ENCODE measurements around the gene MAMDC4. TPM values are rescaled to one million over a fixed set of nuclear protein-coding genes. Genes with fewer than 3 reads are reported as not detected.

The MAMDC4 gene
- total RNA-seq, 2 experiments from 2014 or later = 12.5 to 13.6 TPM

GRCh38 chr9:136888454-136888853 is 36.3 kb downstream of the MAMDC4 start:
- ChIA-PET CTCF (interaction anchor here (0.5 to 2.0 kb wide), 2 partner anchors 146 to 148 kb away, joined by 6 read pairs; no protein-coding TSS in a partner anchor), POLR2A (interaction anchor here (1.1 to 3.5 kb wide), 4 partner anchors 13 to 88 kb away, joined by 3 to 40 read pairs (median 3); partner anchors contain the start of genes FBXW5 and PTGDS)
- Mint-ChIP-seq H3K4me1 (peaks cover 36% of the 10 kb centered on the region), H3K36me3 (ENCODE audit: low read depth) (peaks cover 16% of the 10 kb centered on the region), H3K4me3 (no peak overlapping the region), H3K9me3 (no peaks in the 10 kb centered on the region), H3K27ac (no peak overlapping the region), H3K27me3 (no peaks in the 10 kb centered on the region)
- DNase-seq = no peak

GRCh38 chr9:136889858-136890257 is 37.7 kb downstream of the MAMDC4 start:
- POLR2A ChIA-PET = no interaction called here

GRCh38 chr9:136890661-136891060 is 38.5 kb downstream of the MAMDC4 start:
- ChIA-PET CTCF (no interaction called here), POLR2A (no interaction called here)
- no peaks in the 10 kb centered on the region for H3K27me3 Mint-ChIP-seq
- peaks cover 27% of the 10 kb centered on the region for H3K36me3 Mint-ChIP-seq (ENCODE audit: low read depth)
- peaks cover 29% of the 10 kb centered on the region for H3K4me1 Mint-ChIP-seq
- DNase-seq = no peak
- H3K9me3 Mint-ChIP-seq = no peaks in the 10 kb centered on the region
- H3K27ac Mint-ChIP-seq = no peak overlapping the region
- H3K4me3 Mint-ChIP-seq = no peak overlapping the region

More at GRCh38 chr9:136889858-136890257, 37.7 kb downstream of the MAMDC4 start:
- DNase-seq = no peak
- H3K4me1 Mint-ChIP-seq = peaks cover 35% of the 10 kb centered on the region
- H3K27ac Mint-ChIP-seq = no peak overlapping the region
- no peaks in the 10 kb centered on the region for H3K27me3 Mint-ChIP-seq
- CTCF ChIA-PET = no interaction called here
- H3K9me3 Mint-ChIP-seq = no peaks in the 10 kb centered on the region
- H3K36me3 Mint-ChIP-seq (ENCODE audit: low read depth) = peaks cover 27% of the 10 kb centered on the region
- no peak overlapping the region for H3K4me3 Mint-ChIP-seq

GRCh38 chr9:136896027-136896426 is 43.9 kb downstream of the MAMDC4 start:
- no peak overlapping the region for H3K27ac Mint-ChIP-seq
- POLR2A ChIA-PET = interaction anchor here (1.1 kb wide), 1 partner anchor 9 kb away, joined by 4 read pairs; no protein-coding TSS in a partner anchor
- peaks cover 31% of the 10 kb centered on the region for H3K4me1 Mint-ChIP-seq
- CTCF ChIA-PET = interaction anchor here (0.6 kb wide), 1 partner anchor 53 kb away, joined by 3 read pairs; the partner anchor contains the start of gene AJM1
- H3K9me3 Mint-ChIP-seq = no peaks in the 10 kb centered on the region
- peaks cover 36% of the 10 kb centered on the region for H3K36me3 Mint-ChIP-seq (ENCODE audit: low read depth)
- H3K27me3 Mint-ChIP-seq = no peaks in the 10 kb centered on the region
- H3K4me3 Mint-ChIP-seq = no peak overlapping the region
- DNase-seq = no peak

- POLR2A ChIA-PET = interaction anchor here (1.3 to 2.4 kb wide), 4 partner anchors 13 to 188 kb away, joined by 3 to 11 read pairs (median 4); partner anchors contain the start of genes MAN1B1 and TRAF2
- H3K36me3 Mint-ChIP-seq (ENCODE audit: low read depth) = peaks cover 44% of the 10 kb centered on the region
These were observed 46.4 kb downstream of the MAMDC4 start for GRCh38 chr9:136898483-136899100.

GRCh38 chr9:136899196-136899595 is 47.0 kb downstream of the MAMDC4 start:
- H3K36me3 Mint-ChIP-seq (ENCODE audit: low read depth) = peaks cover 40% of the 10 kb centered on the region
- ChIA-PET CTCF (no interaction called here), POLR2A (interaction anchor here (1.3 to 2.4 kb wide), 3 partner anchors 13 to 187 kb away, joined by 3 to 11 read pairs (median 5); partner anchors contain the start of genes MAN1B1 and TRAF2)
- no peak for DNase-seq
- H3K27ac Mint-ChIP-seq = peak overlapping the region; percentile 76
- H3K4me1 Mint-ChIP-seq = peaks cover 52% of the 10 kb centered on the region
- no peaks in the 10 kb centered on the region for H3K27me3 Mint-ChIP-seq
- no peak overlapping the region for H3K4me3 Mint-ChIP-seq
- H3K9me3 Mint-ChIP-seq = no peaks in the 10 kb centered on the region

More at GRCh38 chr9:136898483-136899100, 46.4 kb downstream of the MAMDC4 start:
- Mint-ChIP-seq H3K4me3 (no peak overlapping the region), H3K9me3 (no peaks in the 10 kb centered on the region), H3K27me3 (no peaks in the 10 kb centered on the region), H3K4me1 (peaks cover 51% of the 10 kb centered on the region), H3K27ac (no peak overlapping the region)
- no peak for DNase-seq
- CTCF ChIA-PET = no interaction called here

- H3K27me3 Mint-ChIP-seq = no peaks in the 10 kb centered on the region
- H3K4me1 Mint-ChIP-seq = peaks cover 50% of the 10 kb centered on the region
- no peaks in the 10 kb centered on the region for H3K9me3 Mint-ChIP-seq
These were observed 48.4 kb downstream of the MAMDC4 start for GRCh38 chr9:136900556-136900955.

GRCh38 chr9:136900988-136901515 is 48.9 kb downstream of the MAMDC4 start:
- DNase-seq = no peak
- Mint-ChIP-seq H3K27ac (peak overlapping the region; percentile 92), H3K36me3 (ENCODE audit: low read depth) (peaks cover 45% of the 10 kb centered on the region), H3K4me3 (peak overlapping the region; percentile 52), H3K4me1 (peaks cover 50% of the 10 kb centered on the region), H3K9me3 (no peaks in the 10 kb centered on the region), H3K27me3 (no peaks in the 10 kb centered on the region)
- ChIA-PET POLR2A (interaction anchor here (0.6 to 3.0 kb wide), 5 partner anchors 14 to 64 kb away, joined by 3 to 40 read pairs (median 11); partner anchors contain the start of genes FBXW5 and TRAF2), CTCF (interaction anchor here (0.9 to 1.2 kb wide), 2 partner anchors 17 to 74 kb away, joined by 3 to 4 read pairs; no protein-coding TSS in a partner anchor)

More at GRCh38 chr9:136900556-136900955, 48.4 kb downstream of the MAMDC4 start:
- H3K36me3 Mint-ChIP-seq (ENCODE audit: low read depth) = peaks cover 40% of the 10 kb centered on the region
- POLR2A ChIA-PET = interaction anchor here (0.6 to 3.0 kb wide), 3 partner anchors 13 to 173 kb away, joined by 3 to 40 read pairs (median 36); partner anchors contain the start of gene TRAF2
- no peak overlapping the region for H3K4me3 Mint-ChIP-seq
- no peak for DNase-seq
- CTCF ChIA-PET = no interaction called here
- peak overlapping the region; percentile 92 for H3K27ac Mint-ChIP-seq

GRCh38 chr9:136901516-136902258 is 49.5 kb downstream of the MAMDC4 start:
- POLR2A ChIA-PET = interaction anchor here (0.6 to 3.0 kb wide), 17 partner anchors 14 to 212 kb away, joined by 3 to 40 read pairs (median 4); partner anchors contain the start of genes CLIC3, EDF1, FBXW5 and PAXX
- CTCF ChIA-PET = interaction anchor here (0.7 to 1.4 kb wide), 10 partner anchors 10 to 133 kb away, joined by 3 to 8 read pairs (median 4); partner anchors contain the start of genes AJM1 and TRAF2
- H3K9me3 Mint-ChIP-seq = no peaks in the 10 kb centered on the region
- peak overlapping the region; percentile 92 for H3K27ac Mint-ChIP-seq
- DNase-seq = peak; percentile 84
- peak overlapping the region; percentile 52 for H3K4me3 Mint-ChIP-seq
- H3K4me1 Mint-ChIP-seq = peaks cover 51% of the 10 kb centered on the region
- H3K27me3 Mint-ChIP-seq = no peaks in the 10 kb centered on the region
- H3K36me3 Mint-ChIP-seq (ENCODE audit: low read depth) = peaks cover 50% of the 10 kb centered on the region

GRCh38 chr9:136902259-136902821 is 50.2 kb downstream of the MAMDC4 start:
- ChIA-PET CTCF (interaction anchor here (0.6 to 1.4 kb wide), 11 partner anchors 11 to 133 kb away, joined by 3 to 8 read pairs (median 4); partner anchors contain the start of genes AJM1 and TRAF2), POLR2A (interaction anchor here (0.5 to 3.0 kb wide), 20 partner anchors 9 to 211 kb away, joined by 3 to 40 read pairs (median 4); partner anchors contain the start of genes CLIC3, EDF1, FBXW5 and PAXX)
- Mint-ChIP-seq H3K27ac (peak overlapping the region; percentile 92), H3K4me3 (peak overlapping the region; percentile 52), H3K36me3 (ENCODE audit: low read depth) (peaks cover 56% of the 10 kb centered on the region), H3K4me1 (peaks cover 48% of the 10 kb centered on the region), H3K27me3 (no peaks in the 10 kb centered on the region), H3K9me3 (no peaks in the 10 kb centered on the region)
- peak; percentile 86 for DNase-seq

GRCh38 chr9:136903041-136903554 is 51.0 kb downstream of the MAMDC4 start:
- POLR2A ChIA-PET = interaction anchor here (0.5 to 3.0 kb wide), 10 partner anchors 10 to 96 kb away, joined by 3 to 40 read pairs (median 4); partner anchors contain the start of genes EDF1, FBXW5 and TRAF2

GRCh38 chr9:136906266-136906665 is 54.1 kb downstream of the MAMDC4 start:
- H3K4me1 Mint-ChIP-seq = peaks cover 32% of the 10 kb centered on the region
- no peak overlapping the region for H3K27ac Mint-ChIP-seq
- H3K4me3 Mint-ChIP-seq = no peak overlapping the region
- POLR2A ChIA-PET = no interaction called here
- H3K36me3 Mint-ChIP-seq (ENCODE audit: low read depth) = peaks cover 67% of the 10 kb centered on the region
- DNase-seq = no peak
- CTCF ChIA-PET = no interaction called here
- H3K27me3 Mint-ChIP-seq = no peaks in the 10 kb centered on the region
- no peaks in the 10 kb centered on the region for H3K9me3 Mint-ChIP-seq

More at GRCh38 chr9:136903041-136903554, 51.0 kb downstream of the MAMDC4 start:
- Mint-ChIP-seq H3K36me3 (ENCODE audit: low read depth) (peaks cover 62% of the 10 kb centered on the region), H3K9me3 (no peaks in the 10 kb centered on the region), H3K4me3 (peak overlapping the region; percentile 27), H3K27me3 (no peaks in the 10 kb centered on the region), H3K4me1 (peaks cover 48% of the 10 kb centered on the region), H3K27ac (peak overlapping the region; percentile 92)
- DNase-seq = peak; percentile 45
- CTCF ChIA-PET = interaction anchor here (0.6 to 1.3 kb wide), 4 partner anchors 16 to 132 kb away, joined by 3 to 5 read pairs (median 4); partner anchors contain the start of gene TRAF2
